K562 (cell line): ENCODE measurements around the gene PRELID3B. TPM values are rescaled to one million over a fixed set of nuclear protein-coding genes. Genes with fewer than 3 reads are reported as not detected.

ENCODE experiments used
- NR2F6 ChIP-seq: fragments of 450-650 bp; formaldehyde crosslinking; IDR thresholded peaks from 2 replicates; pipeline ENCODE4 v1.4.0; 2020; ENCODE audit warnings: mild to moderate bottlenecking
- POLR2AphosphoS2 ChIP-seq: IDR thresholded peaks from 2 replicates; pipeline ENCODE4 v1.6.1; 2012; ENCODE audit warnings: low read length, improper control_type of control experiment
- TBP ChIP-seq: optimal IDR thresholded peaks from 2 replicates; pipeline ENCODE3; 2011; ENCODE audit warnings: low read depth, low read length, improper control_type of control experiment
- ZMIZ1 ChIP-seq, 2 experiments: fragments of 150-350 bp in 1 of 2; IDR thresholded peaks; 2 replicates each; pipeline ENCODE4 v1.6.1; 2012 to 2016; ENCODE audit warnings: low read depth in 2 of 2, low read length in 2 of 2, mild to moderate bottlenecking in 1 of 2, moderate library complexity in 1 of 2
- ZNF140 ChIP-seq: fragments of 250-450 bp; sonication (Bioruptor Pico); IDR thresholded peaks from 2 replicates; pipeline ENCODE4 v1.8.0; 2021; ENCODE audit warnings: moderate library complexity, mild to moderate bottlenecking, inconsistent platforms
- ZNF354B ChIP-seq: fragments of 250-450 bp; sonication (Bioruptor Pico); IDR thresholded peaks from 2 replicates; pipeline ENCODE4 v1.4.0; 2020
- ZNF644 ChIP-seq: fragments of 200-800 bp; sonication (Bioruptor generic); IDR thresholded peaks from 2 replicates; pipeline ENCODE4 v1.6.1; 2016; ENCODE audit warnings: low read depth, missing genetic modification characterization, missing compliant biosample characterization
- ZNF79 ChIP-seq: fragments of 250-450 bp; sonication (Bioruptor Pico); IDR thresholded peaks from 2 replicates; pipeline ENCODE4 v1.4.0; 2020; ENCODE audit warnings: low read depth, mild to moderate bottlenecking, moderate library complexity
- polyA plus RNA-seq, 8 experiments: library from polyadenylated mRNA; depleted of rRNA in 4 of 8; stranded (reverse) in 5 of 8; unstranded in 3 of 8; fragments of >200 nt; fragmentation: Nextera tagmentation in 2 of 8; fragmentation: Illumina TruSeq in 1 of 8; extraction: Ambion mirVana in 2 of 8; extraction: Trizol in 1 of 8; gene quantifications; 2 replicates each; pipeline versions ENCODE4 v1.2.1 to v1.2.3, GENCODE V29; 2011 to 2014; ENCODE audit warnings: inconsistent platforms in 1 of 8, missing spikeins in 1 of 8
- total RNA-seq, 7 experiments: library from RNA; depleted of rRNA in 6 of 7; stranded (reverse); fragments of >200 nt in 6 of 7; fragmentation: Illumina TruSeq in 2 of 7; extraction: Trizol in 2 of 7; gene quantifications; 2 replicates each; pipeline versions ENCODE4 v1.2.1 to v1.2.3, GENCODE V29; 2011 to 2021; ENCODE audit warnings: low replicate concordance in 1 of 7
- TF ChIP-seq, protein P1 (sequence below): fragments of 250-450 bp; sonication (Bioruptor Pico); IDR thresholded peaks from 2 replicates; pipeline ENCODE4 v1.4.0; 2020; ENCODE audit warnings: mild to moderate bottlenecking, moderate library complexity
- TF ChIP-seq, protein P2 (sequence below): sonication (generic); formaldehyde crosslinking; IDR thresholded peaks from 2 replicates; pipeline ENCODE4 v1.8.0; 2022; ENCODE audit warnings: mild to moderate bottlenecking, missing genetic modification reagents
- TF ChIP-seq, protein P3 (sequence below): sonication (generic); formaldehyde crosslinking; IDR thresholded peaks from 2 replicates; pipeline ENCODE4 v1.8.1; 2022; ENCODE audit warnings: missing genetic modification reagents
- TF ChIP-seq, protein P4 (sequence below): fragments of 450-650 bp; IDR thresholded peaks from 2 replicates; pipeline ENCODE4 v1.6.1; 2014; ENCODE audit warnings: low read depth, mild to moderate bottlenecking, moderate library complexity, borderline replicate concordance

PRELID3B gene
- total and polyA plus RNA-seq, 9 of the 15 experiments (the other 6 are each of a cell fraction or from before 2014, with no cell fraction given): 77.0 to 186 (median 101) TPM

DNA sequence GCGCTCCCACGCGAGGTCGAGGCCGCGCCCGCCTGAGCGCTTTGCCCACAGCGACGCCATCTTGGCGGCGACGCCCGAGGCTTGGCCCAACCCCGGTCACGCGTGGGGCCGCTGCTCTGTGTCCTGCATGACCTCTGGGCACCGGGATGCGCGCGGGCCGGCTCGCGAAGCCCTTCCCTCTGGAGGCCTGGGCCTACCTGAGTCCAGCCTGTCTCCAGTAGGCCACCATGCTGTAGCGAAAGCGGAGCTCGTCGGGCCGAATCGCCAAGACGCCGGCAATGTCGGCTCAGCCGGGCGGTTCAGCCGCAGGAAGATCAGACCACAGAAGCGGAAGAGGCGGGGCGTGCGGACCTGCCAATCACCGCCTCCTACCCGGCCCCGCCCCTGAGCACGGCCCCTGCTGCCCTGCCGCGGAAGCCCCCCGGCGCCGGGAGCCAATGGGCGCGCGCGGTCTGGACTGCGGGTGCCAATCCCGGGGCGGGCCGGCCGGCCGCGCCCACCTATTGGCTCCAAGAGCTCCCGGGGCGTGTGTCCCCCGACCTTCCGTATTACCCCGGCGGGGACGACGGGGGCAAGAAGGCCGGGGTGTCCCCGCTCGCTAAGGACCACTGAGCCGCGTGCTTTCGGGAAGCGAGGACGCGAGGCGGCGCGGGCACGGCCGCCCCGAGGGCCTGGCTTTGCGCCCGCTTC lies 10.4 kb downstream of the PRELID3B start, which contains the start of gene ATP5F1E (continued):
- TF ChIP-seq TBP (peak; percentile 54), POLR2AphosphoS2 (peak; percentile 85), NR2F6 (peak; percentile 89), ZMIZ1 (IDR thresholded peaks at IDR 0.05; ENCODE audit: low read depth in 2 of 2, low read length in 2 of 2) (0 out of 4 replicates have a peak, but pooled peaks of 1 of the 2 experiments have one; percentile 19), ZNF644 (tag) (peak; percentile 96), ZNF140 (CRISPR knock-in tag) (peak; percentile 94), ZNF354B (peak; percentile 86), ZNF79 (CRISPR knock-in tag) (peak; percentile 96)
- TF ChIP-seq, protein P1, sequence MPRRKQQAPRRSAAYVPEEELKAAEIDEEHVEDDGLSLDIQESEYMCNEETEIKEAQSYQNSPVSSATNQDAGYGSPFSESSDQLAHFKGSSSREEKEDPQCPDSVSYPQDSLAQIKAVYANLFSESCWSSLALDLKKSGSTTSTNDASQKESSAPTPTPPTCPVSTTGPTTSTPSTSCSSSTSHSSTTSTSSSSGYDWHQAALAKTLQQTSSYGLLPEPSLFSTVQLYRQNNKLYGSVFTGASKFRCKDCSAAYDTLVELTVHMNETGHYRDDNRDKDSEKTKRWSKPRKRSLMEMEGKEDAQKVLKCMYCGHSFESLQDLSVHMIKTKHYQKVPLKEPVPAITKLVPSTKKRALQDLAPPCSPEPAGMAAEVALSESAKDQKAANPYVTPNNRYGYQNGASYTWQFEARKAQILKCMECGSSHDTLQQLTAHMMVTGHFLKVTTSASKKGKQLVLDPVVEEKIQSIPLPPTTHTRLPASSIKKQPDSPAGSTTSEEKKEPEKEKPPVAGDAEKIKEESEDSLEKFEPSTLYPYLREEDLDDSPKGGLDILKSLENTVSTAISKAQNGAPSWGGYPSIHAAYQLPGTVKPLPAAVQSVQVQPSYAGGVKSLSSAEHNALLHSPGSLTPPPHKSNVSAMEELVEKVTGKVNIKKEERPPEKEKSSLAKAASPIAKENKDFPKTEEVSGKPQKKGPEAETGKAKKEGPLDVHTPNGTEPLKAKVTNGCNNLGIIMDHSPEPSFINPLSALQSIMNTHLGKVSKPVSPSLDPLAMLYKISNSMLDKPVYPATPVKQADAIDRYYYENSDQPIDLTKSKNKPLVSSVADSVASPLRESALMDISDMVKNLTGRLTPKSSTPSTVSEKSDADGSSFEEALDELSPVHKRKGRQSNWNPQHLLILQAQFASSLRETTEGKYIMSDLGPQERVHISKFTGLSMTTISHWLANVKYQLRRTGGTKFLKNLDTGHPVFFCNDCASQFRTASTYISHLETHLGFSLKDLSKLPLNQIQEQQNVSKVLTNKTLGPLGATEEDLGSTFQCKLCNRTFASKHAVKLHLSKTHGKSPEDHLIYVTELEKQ (CRISPR knock-in tag): peak; percentile 83
- TF ChIP-seq, protein P2, sequence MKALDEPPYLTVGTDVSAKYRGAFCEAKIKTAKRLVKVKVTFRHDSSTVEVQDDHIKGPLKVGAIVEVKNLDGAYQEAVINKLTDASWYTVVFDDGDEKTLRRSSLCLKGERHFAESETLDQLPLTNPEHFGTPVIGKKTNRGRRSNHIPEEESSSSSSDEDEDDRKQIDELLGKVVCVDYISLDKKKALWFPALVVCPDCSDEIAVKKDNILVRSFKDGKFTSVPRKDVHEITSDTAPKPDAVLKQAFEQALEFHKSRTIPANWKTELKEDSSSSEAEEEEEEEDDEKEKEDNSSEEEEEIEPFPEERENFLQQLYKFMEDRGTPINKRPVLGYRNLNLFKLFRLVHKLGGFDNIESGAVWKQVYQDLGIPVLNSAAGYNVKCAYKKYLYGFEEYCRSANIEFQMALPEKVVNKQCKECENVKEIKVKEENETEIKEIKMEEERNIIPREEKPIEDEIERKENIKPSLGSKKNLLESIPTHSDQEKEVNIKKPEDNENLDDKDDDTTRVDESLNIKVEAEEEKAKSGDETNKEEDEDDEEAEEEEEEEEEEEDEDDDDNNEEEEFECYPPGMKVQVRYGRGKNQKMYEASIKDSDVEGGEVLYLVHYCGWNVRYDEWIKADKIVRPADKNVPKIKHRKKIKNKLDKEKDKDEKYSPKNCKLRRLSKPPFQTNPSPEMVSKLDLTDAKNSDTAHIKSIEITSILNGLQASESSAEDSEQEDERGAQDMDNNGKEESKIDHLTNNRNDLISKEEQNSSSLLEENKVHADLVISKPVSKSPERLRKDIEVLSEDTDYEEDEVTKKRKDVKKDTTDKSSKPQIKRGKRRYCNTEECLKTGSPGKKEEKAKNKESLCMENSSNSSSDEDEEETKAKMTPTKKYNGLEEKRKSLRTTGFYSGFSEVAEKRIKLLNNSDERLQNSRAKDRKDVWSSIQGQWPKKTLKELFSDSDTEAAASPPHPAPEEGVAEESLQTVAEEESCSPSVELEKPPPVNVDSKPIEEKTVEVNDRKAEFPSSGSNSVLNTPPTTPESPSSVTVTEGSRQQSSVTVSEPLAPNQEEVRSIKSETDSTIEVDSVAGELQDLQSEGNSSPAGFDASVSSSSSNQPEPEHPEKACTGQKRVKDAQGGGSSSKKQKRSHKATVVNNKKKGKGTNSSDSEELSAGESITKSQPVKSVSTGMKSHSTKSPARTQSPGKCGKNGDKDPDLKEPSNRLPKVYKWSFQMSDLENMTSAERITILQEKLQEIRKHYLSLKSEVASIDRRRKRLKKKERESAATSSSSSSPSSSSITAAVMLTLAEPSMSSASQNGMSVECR: peak; percentile 68
- TF ChIP-seq, protein P3, sequence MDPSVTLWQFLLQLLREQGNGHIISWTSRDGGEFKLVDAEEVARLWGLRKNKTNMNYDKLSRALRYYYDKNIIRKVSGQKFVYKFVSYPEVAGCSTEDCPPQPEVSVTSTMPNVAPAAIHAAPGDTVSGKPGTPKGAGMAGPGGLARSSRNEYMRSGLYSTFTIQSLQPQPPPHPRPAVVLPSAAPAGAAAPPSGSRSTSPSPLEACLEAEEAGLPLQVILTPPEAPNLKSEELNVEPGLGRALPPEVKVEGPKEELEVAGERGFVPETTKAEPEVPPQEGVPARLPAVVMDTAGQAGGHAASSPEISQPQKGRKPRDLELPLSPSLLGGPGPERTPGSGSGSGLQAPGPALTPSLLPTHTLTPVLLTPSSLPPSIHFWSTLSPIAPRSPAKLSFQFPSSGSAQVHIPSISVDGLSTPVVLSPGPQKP (CRISPR knock-in tag): no peak
- TF ChIP-seq, protein P4, sequence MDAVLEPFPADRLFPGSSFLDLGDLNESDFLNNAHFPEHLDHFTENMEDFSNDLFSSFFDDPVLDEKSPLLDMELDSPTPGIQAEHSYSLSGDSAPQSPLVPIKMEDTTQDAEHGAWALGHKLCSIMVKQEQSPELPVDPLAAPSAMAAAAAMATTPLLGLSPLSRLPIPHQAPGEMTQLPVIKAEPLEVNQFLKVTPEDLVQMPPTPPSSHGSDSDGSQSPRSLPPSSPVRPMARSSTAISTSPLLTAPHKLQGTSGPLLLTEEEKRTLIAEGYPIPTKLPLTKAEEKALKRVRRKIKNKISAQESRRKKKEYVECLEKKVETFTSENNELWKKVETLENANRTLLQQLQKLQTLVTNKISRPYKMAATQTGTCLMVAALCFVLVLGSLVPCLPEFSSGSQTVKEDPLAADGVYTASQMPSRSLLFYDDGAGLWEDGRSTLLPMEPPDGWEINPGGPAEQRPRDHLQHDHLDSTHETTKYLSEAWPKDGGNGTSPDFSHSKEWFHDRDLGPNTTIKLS: peak; percentile 27; the same call in 1 of the 2 replicates
